ENCODE measurements around the gene ATOH8.
A peak's percentile ranks its signal among the peaks of the same experiment; 100 is the strongest.

The ATOH8 gene

DNA sequence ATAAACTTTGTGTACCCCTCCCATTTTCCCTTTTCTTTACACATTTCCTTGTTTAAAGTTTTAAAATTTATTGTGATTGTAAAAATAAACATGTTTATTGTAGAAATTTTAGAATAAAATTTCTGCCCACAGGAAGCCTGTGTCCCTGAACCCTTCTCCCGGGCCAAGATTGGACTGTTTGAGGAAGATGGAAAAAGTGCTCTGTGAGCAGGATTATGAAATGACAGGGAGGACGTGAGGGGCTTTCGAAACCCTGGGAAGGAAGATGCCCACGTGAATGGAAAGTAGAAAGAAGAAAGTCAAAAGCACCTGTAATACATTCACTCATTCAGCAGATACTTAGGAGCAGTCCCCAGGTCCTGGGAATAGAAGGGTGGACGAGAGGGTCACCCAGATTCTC is 25.4 kb upstream of the ATOH8 start:
- H3K9ac ChIP-seq (ENCODE audit: low read length): no peak overlapping the region
- H3K79me2 ChIP-seq (ENCODE audit: insufficient read depth, low read length): no peaks in the 10 kb centered on the region
- H3K27me3 ChIP-seq (ENCODE audit: insufficient read depth, low read length): no peaks in the 10 kb centered on the region
- H3F3A ChIP-seq (ENCODE audit: insufficient read depth, low read length): no peaks in the 10 kb centered on the region
- H3K9me3 ChIP-seq (ENCODE audit: low read length): no peaks in the 10 kb centered on the region
- no peak overlapping the region for H3K4me3 ChIP-seq (ENCODE audit: low read depth, low read length, poor library complexity, severe bottlenecking)
- H2AFZ ChIP-seq (ENCODE audit: low read length): no peak overlapping the region
- H3K4me1 ChIP-seq (ENCODE audit: insufficient read depth, low read length, severe bottlenecking): no peaks in the 10 kb centered on the region
- H3K9me2 ChIP-seq (ENCODE audit: low read depth, low read length): no peaks in the 10 kb centered on the region
- no peaks in the 10 kb centered on the region for H4K20me1 ChIP-seq (ENCODE audit: insufficient read depth, low read length)
- no peak overlapping the region for H3K27ac ChIP-seq (ENCODE audit: low read depth, low read length, poor library complexity, severe bottlenecking)
- H3K36me3 ChIP-seq (ENCODE audit: insufficient read depth, low read length): no peaks in the 10 kb centered on the region
- TF ChIP-seq CTCF (IDR thresholded peaks at IDR 0.05; ENCODE audit: low read length): no peak
- TF ChIP-seq EZH2 (IDR thresholded peaks at IDR 0.05; ENCODE audit: borderline replicate concordance, low read length): no peak
- H3K4me2 ChIP-seq (ENCODE audit: low read length): no peak overlapping the region

- H4K20me1 ChIP-seq (ENCODE audit: insufficient read depth, low read length): no peaks in the 10 kb centered on the region
- no peaks in the 10 kb centered on the region for H3K4me1 ChIP-seq (ENCODE audit: insufficient read depth, low read length, severe bottlenecking)
- H3K79me2 ChIP-seq (ENCODE audit: insufficient read depth, low read length): no peaks in the 10 kb centered on the region
- no peak overlapping the region for H2AFZ ChIP-seq (ENCODE audit: low read length)
- no peak overlapping the region for H3K9ac ChIP-seq (ENCODE audit: low read length)
- no peaks in the 10 kb centered on the region for H3K9me3 ChIP-seq (ENCODE audit: low read length)
- no peak overlapping the region for H3K4me3 ChIP-seq (ENCODE audit: low read depth, low read length, poor library complexity, severe bottlenecking)
- no peak overlapping the region for H3K27ac ChIP-seq (ENCODE audit: low read depth, low read length, poor library complexity, severe bottlenecking)
- no peak overlapping the region for H3K4me2 ChIP-seq (ENCODE audit: low read length)
- no peaks in the 10 kb centered on the region for H3K27me3 ChIP-seq (ENCODE audit: insufficient read depth, low read length)
- TF ChIP-seq EZH2 (IDR thresholded peaks at IDR 0.05; ENCODE audit: borderline replicate concordance, low read length) (no peak), CTCF (IDR thresholded peaks at IDR 0.05; ENCODE audit: low read length) (peak; percentile 90)
- H3K9me2 ChIP-seq (ENCODE audit: low read depth, low read length): no peaks in the 10 kb centered on the region
- H3F3A ChIP-seq (ENCODE audit: insufficient read depth, low read length): no peaks in the 10 kb centered on the region
- H3K36me3 ChIP-seq (ENCODE audit: insufficient read depth, low read length): no peaks in the 10 kb centered on the region
Observed at GRCh38 chr2:85728883-85729824, 24.6 kb upstream of the ATOH8 start.

GRCh38 chr2:85729825-85730510 is 23.8 kb upstream of the ATOH8 start:
- no peak overlapping the region for H3K4me3 ChIP-seq (ENCODE audit: low read depth, low read length, poor library complexity, severe bottlenecking)
- H3K27ac ChIP-seq (ENCODE audit: low read depth, low read length, poor library complexity, severe bottlenecking): no peak overlapping the region
- H3F3A ChIP-seq (ENCODE audit: insufficient read depth, low read length): no peaks in the 10 kb centered on the region
- no peak overlapping the region for H3K4me2 ChIP-seq (ENCODE audit: low read length)
- TF ChIP-seq EZH2 (IDR thresholded peaks at IDR 0.05; ENCODE audit: borderline replicate concordance, low read length): no peak
- H3K9ac ChIP-seq (ENCODE audit: low read length): no peak overlapping the region
- no peaks in the 10 kb centered on the region for H3K9me2 ChIP-seq (ENCODE audit: low read depth, low read length)
- no peak overlapping the region for H2AFZ ChIP-seq (ENCODE audit: low read length)
- H3K27me3 ChIP-seq (ENCODE audit: insufficient read depth, low read length): no peaks in the 10 kb centered on the region
- no peaks in the 10 kb centered on the region for H3K9me3 ChIP-seq (ENCODE audit: low read length)
- no peaks in the 10 kb centered on the region for H4K20me1 ChIP-seq (ENCODE audit: insufficient read depth, low read length)
- H3K79me2 ChIP-seq (ENCODE audit: insufficient read depth, low read length): no peaks in the 10 kb centered on the region
- no peaks in the 10 kb centered on the region for H3K4me1 ChIP-seq (ENCODE audit: insufficient read depth, low read length, severe bottlenecking)
- H3K36me3 ChIP-seq (ENCODE audit: insufficient read depth, low read length): no peaks in the 10 kb centered on the region

Data from OCI-LY1 (cell line).